Amygdala (tissue), 56 donors: ENCODE measurements around the gene GK2.

Experiments
- DNase-seq, 56 donors: peaks; one replicate each; lab custom pipeline; 2025; lab: John Stamatoyannopoulos, UW

GK2 gene

DNA sequence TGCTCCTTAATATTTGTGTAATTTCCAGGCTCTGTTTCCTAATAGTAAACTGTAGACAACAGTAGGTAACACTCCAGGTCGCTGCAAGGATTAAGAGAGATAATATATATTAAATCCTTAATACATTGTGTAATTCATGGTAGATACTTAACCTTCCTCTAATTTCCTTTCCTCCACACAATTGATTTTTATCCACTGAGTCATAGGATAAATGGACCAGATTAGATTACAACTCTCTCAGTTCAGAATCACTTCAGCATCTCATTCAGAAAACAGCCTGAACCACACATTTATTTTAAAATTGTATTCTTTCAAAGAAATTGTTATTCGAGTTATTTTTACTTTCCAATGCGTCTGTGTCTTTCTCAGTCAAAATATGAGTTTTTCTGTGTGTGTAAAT, 17.1 kb downstream of the GK2 start:
- no peak for DNase-seq

DNA sequence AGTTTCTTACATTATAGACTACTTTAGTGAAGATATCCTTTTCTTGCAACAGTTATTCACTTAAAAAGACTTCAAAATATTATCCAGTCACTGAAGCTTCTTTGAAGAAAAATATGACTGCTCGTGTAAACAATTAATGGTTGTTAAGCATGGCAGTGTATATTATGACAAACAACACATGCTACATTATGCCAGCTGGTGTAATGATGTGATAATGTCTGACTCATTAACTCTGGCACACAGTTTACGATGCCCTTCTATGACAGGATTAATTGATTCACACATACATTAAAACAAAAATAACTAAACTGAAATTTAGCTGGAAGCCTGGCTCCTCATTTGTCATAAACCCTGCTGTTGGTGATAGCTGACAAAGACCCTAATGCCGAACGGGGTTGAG, 22.4 kb downstream of the GK2 start:
- peak in 1 of 56 donors; percentile 5 for DNase-seq

DNA sequence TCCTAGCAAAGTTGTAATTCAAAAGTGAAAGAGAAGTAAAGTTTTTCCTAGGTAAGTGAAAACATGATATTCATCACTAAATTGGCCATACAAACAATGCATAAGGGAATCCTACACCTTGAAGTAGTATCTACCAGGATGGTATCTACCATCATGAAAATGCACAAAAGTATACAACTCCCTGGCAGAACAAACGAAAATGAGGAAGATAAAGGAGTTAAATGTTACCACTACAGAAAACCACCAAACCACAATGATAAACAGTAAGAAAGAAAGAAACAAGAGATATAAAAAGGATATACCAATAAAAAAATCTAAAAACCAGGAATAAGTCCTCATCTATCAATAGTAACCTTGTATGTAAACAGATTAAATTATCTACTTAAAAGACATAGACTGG, 26.9 kb downstream of the GK2 start:
- DNase-seq: no peak

- no peak for DNase-seq
These were observed 38.0 kb downstream of the GK2 start for GRCh38 chr4:79370026-79370425.

GRCh38 chr4:79367096-79367495, 40.9 kb downstream of the GK2 start:
- DNase-seq: no peak

- DNase-seq: no peak
These were observed 41.6 kb downstream of the GK2 start for GRCh38 chr4:79366422-79366821.

GRCh38 chr4:79364061-79364460, 44.0 kb downstream of the GK2 start:
- no peak for DNase-seq

- no peak for DNase-seq
These were observed 45.4 kb downstream of the GK2 start for GRCh38 chr4:79362626-79363025.

DNA sequence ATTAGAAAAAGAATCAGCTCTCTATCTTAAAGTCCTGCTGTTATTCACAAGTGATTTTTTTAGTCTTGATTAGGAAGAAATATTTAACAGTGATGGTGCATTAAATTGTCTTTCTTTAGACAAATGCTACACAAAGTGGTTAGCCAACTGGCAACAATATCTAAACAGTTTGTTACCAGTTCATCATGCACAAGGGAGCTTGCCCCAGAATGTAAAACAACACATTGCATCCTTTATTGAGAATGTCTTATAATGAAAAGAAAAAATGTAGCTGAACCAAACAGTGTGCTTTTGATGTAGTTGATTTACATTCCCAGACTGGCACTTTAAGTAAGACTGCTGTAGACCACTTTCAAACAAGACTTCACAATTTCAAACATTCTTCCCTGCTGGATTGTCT, 48.0 kb downstream of the GK2 start:
- DNase-seq: no peak

GRCh38 chr4:79358438-79358837, 49.6 kb downstream of the GK2 start:
- DNase-seq: no peak

GRCh38 chr4:79357365-79357764, 50.7 kb downstream of the GK2 start:
- DNase-seq: no peak
